ENCODE measurements around the gene RAD52. TPM values are rescaled to one million over a fixed set of nuclear protein-coding genes. Genes with fewer than 3 reads are reported as not detected.

RAD52 gene
- total RNA-seq (ENCODE audit: low replicate concordance): 8.0 and 10.8 TPM in 2 replicates

DNA sequence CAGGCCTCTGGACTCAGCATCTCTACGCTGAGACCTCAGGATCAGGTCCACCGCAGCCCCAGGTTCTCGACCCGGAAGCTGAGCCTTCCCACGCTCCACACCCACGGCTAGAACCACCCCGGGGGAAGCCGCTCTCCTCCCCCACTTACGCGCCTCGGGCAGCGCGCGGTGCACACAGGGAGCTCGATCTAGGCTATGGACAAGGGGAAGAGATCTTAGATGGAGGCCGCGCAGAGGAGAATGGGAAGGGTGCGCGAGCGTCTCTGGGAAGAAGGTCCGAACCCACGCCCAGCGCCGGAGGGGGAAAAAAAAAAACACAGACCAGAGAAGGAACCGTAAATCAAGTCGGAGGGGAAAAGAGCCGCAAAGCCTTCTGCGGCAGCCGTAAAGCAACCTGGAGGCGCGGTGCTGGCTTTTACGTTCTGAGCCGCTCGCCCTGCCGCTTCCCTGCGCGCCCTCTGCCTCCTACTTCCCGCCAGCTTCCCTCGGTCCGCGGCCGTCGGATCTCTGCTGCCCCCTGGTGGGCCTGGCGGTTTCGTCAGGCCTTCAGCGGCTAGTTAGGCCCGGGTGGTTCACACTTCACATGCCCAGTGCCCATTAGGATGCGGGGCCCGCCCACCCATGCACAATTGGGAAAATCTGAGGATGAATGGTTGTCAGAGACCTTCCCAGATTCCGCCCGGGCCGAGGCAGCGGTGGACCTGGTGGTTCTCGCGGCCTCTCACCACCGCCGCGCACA is at the start of gene RAD52:
TSS of gene RAD52 (minus strand) at position 242 of the 739 bp plus-strand sequence. CDS start 16,636 bp downstream, outside the sequence.
- DNase-seq (ENCODE audit: low read depth): peak; percentile 99
- peak within 1 kb of the TSS; percentile 96 for H3K4me3 ChIP-seq (ENCODE audit: low read depth, low read length)
- TF ChIP-seq, protein P1, sequence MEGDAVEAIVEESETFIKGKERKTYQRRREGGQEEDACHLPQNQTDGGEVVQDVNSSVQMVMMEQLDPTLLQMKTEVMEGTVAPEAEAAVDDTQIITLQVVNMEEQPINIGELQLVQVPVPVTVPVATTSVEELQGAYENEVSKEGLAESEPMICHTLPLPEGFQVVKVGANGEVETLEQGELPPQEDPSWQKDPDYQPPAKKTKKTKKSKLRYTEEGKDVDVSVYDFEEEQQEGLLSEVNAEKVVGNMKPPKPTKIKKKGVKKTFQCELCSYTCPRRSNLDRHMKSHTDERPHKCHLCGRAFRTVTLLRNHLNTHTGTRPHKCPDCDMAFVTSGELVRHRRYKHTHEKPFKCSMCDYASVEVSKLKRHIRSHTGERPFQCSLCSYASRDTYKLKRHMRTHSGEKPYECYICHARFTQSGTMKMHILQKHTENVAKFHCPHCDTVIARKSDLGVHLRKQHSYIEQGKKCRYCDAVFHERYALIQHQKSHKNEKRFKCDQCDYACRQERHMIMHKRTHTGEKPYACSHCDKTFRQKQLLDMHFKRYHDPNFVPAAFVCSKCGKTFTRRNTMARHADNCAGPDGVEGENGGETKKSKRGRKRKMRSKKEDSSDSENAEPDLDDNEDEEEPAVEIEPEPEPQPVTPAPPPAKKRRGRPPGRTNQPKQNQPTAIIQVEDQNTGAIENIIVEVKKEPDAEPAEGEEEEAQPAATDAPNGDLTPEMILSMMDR (IDR thresholded peaks at IDR 0.05; ENCODE audit: insufficient read depth, low read length): peak; percentile 95

DNA sequence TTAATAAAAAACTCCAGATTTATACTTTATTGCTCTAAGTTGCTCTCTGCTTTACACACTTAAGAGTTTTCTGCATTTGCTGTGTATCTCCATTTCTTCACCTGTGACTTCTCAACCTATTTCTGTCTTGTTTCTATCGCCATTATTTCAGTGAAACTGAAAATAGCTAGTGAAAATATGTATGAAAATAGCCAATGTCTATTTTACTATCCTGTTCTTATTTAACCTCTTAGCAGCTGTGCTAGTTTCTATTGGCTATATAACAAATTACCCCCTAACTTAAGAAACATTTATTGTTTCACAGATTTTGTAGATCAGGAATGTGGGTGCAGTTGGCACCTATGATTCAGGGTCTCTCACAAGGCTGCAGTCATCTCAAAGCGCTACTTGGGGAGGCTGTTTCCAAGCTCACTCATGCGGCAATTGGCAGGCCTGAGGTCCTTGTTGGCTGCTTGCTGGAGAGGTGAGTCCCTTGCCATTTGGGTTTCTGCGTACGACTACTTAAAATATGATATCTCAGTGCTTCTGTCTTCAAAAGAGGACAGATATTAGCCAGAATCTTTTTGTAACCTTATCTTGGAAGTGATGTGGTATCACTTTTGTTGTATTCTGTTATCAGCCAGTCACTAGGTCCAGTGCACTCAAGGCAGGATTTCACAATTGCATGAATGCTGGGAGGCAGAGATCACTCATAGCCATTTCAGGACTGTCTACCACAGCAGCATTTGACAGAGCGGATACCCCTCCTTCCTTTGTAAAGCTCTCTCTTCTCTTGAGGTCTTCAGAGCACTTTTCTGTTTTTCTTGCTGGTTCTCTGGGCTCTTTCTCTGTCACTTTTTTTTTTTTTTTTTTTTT is 48.8 kb upstream of the RAD52 start:
- TF ChIP-seq, protein P1 (IDR thresholded peaks at IDR 0.05; ENCODE audit: insufficient read depth, low read length): no peak
- DNase-seq (ENCODE audit: low read depth): peak; percentile 18

DNA sequence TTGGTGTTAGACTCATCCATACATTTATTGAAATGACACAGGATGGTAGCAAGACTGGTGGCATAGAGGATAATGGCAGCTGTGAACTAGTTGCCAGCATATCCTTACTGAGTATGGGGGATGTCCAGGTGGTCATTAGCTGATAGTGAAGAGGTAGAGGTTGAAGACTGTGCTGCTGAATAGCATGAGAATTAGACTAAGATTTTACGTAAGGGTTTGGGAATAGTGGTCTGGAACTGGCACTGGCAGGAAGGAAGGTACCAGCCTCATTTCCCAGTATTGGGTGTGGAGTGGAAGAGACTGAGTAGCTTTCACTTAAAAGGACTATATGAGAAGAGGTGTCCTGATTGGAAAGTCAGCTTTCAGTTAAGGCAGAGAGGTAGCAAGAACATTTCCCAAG is 48.0 kb upstream of the RAD52 start:
- TF ChIP-seq, protein P1 (IDR thresholded peaks at IDR 0.05; ENCODE audit: insufficient read depth, low read length): no peak
- no peak overlapping the region for H3K4me3 ChIP-seq (ENCODE audit: low read depth, low read length)
- DNase-seq (ENCODE audit: low read depth): no peak

More for the DNA sequence above, 48.8 kb upstream of the RAD52 start:
- H3K4me3 ChIP-seq (ENCODE audit: low read depth, low read length): no peak overlapping the region

DNA sequence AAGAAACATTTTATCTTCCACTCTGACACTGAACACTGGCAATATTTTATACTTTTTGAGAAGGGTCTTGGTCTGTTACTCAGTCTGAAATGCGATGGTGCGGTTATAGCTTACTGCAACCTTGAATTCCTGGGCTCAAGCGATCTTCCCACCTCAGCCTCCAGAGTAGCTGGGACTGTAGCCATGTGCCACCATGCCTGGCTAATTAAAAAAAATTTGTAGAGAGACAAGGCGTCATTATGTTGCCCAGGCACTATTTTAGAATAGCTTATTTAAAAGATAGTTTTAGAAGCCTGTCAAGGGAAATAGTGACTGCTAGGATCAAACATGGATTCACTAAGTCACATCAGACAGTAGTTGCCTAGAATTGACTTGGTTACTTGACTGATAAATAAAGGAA is 47.4 kb upstream of the RAD52 start:
- no peak for DNase-seq (ENCODE audit: low read depth)
- TF ChIP-seq, protein P1 (IDR thresholded peaks at IDR 0.05; ENCODE audit: insufficient read depth, low read length): no peak
- no peak overlapping the region for H3K4me3 ChIP-seq (ENCODE audit: low read depth, low read length)

DNA sequence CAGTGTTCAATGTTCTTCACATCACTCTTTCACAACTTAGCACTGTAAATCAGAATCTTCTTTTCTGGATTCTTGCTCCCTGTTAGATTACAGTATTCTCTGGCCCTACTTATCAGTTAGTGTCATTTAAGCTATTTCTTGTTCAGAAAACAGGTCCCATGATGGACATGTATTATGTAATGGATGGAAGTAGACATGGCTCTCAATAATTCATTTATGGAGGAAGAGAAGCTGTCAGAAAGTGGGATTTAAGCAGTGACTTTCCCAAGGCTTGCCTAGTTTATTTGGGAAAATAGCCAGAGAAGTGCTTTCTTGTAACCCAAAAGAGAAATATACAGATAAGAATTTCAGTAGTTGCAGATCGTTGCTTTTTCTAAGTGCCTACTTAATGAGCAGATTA is 43.2 kb upstream of the RAD52 start:
- peak; percentile 29 for DNase-seq (ENCODE audit: low read depth)
- peak overlapping the region; percentile 85 for H3K4me3 ChIP-seq (ENCODE audit: low read depth, low read length)
- TF ChIP-seq, protein P1 (IDR thresholded peaks at IDR 0.05; ENCODE audit: insufficient read depth, low read length): no peak

DNA sequence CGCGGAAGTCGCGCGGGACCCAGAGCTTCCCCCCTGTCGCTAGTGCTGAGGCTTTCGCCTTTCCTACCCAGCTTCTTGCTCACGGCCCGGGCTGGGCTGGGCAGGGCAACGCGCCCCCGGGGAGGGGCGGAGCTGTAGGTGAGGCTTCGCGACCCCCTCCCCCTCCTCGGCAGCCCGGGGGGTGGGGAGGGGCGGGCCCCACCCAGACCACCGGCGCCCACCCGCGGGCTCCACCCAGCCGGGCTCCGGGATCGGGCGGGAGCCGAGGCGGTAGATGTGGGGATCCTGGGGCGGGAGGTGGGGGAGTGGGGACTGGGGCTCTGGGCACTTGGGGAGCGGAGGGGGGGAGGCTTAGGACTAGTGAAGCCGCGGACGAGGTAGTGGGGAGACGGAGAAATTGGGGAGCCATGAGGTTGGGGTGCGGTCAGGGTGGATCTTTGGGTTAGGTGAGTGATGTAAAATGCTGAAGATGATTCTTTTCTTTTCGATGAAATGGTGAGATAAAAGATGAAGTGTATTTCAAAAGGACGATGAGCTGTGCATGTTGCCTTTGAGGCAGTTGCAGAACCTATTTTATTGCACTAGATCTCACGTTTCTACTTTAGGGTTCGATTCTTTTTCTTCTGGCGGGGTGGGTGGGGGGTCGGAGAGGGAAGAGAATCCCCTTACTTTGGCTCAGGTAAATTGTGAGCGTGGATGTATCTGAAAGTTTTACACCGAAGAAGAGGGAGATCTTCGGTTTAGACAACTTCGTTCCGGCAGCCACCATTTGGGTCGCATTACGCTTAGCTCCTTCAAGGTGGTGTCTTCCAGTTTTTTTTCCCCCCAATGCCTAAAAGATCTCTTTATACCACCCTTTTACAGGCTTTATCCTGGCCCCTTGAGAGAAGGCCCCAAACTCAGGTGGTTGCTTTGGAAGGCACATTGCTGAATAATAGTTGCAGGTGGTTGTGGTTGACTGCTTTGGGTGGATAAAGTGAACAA is 42.1 kb upstream of the RAD52 start:
- DNase-seq (ENCODE audit: low read depth): peak; percentile 19
- TF ChIP-seq, protein P1 (IDR thresholded peaks at IDR 0.05; ENCODE audit: insufficient read depth, low read length): no peak

More for the DNA sequence above, 42.1 kb upstream of the RAD52 start:
- H3K4me3 ChIP-seq (ENCODE audit: low read depth, low read length): peak overlapping the region; percentile 85
